Measurements from ENCODE around the gene BEGAIN.

DNA sequence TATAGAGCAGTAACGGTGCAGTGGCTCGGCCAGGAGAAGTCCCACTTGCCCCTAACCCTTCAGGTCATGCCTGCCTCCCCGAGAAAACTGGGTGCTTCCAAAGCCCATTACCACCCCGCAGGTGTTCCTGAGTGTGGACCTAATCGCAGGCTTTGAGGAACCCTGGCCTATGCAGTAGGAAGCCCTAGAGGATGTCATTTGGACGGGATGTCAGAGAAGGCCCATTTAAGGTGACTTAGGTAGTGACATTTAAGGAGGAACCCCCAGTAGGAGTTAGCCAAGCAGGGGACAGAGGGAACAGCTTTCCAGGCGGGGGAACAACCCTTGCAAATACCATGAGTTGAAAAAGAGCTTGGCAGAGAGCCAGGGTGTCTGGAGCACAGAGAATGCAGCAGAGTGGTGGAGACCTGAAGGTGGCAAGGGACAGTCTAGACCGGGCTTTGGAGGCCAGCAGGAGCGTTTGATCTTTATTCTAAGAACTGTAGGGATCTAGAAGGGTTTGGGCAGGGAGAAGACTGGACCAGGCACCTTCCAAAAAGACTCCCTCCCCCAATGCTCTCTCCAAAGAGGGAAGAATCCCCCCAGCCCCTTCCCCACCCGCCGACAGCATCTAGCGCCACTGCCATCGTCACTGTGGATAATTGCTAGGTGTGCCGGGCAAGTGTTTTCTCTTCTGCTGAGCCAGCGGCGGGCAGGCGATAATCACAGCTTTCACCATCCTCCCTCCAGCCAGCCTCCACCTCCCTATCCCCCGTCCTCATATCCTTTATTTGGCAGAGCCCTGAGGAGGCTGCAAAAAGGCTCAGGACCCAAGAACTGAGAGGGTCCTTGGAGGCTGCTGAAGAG, 33.3 kb upstream of the BEGAIN start:
- TF ChIP-seq POLR2AphosphoS5 (IDR thresholded peaks at IDR 0.05): no peak
- TF ChIP-seq, protein P1, sequence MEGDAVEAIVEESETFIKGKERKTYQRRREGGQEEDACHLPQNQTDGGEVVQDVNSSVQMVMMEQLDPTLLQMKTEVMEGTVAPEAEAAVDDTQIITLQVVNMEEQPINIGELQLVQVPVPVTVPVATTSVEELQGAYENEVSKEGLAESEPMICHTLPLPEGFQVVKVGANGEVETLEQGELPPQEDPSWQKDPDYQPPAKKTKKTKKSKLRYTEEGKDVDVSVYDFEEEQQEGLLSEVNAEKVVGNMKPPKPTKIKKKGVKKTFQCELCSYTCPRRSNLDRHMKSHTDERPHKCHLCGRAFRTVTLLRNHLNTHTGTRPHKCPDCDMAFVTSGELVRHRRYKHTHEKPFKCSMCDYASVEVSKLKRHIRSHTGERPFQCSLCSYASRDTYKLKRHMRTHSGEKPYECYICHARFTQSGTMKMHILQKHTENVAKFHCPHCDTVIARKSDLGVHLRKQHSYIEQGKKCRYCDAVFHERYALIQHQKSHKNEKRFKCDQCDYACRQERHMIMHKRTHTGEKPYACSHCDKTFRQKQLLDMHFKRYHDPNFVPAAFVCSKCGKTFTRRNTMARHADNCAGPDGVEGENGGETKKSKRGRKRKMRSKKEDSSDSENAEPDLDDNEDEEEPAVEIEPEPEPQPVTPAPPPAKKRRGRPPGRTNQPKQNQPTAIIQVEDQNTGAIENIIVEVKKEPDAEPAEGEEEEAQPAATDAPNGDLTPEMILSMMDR (IDR thresholded peaks at IDR 0.05): no peak
- TF ChIP-seq POLR2A (IDR thresholded peaks at IDR 0.05): no peak
